ENCODE results near the gene PSMD3.
"Not testable (repeated sequence)": the region's sequence is repeated elsewhere in the genome, so short reads cannot be mapped to it uniquely, and the experiment has no call there.

PSMD3 gene

GRCh38 chr17:39980351-39981206 is at the start of gene PSMD3:
TSS of gene PSMD3 (plus strand) at chr17:39980807. CDS start at chr17:39980971, 164 bp downstream.
- DNase-seq, result peak; percentile 96 to 98

GRCh38 chr17:39933912-39934311 is 46.7 kb upstream of the PSMD3 start:
- no peak for DNase-seq

- no peak for DNase-seq
These were observed 46.3 kb upstream of the PSMD3 start for GRCh38 chr17:39934324-39934723.

DNA sequence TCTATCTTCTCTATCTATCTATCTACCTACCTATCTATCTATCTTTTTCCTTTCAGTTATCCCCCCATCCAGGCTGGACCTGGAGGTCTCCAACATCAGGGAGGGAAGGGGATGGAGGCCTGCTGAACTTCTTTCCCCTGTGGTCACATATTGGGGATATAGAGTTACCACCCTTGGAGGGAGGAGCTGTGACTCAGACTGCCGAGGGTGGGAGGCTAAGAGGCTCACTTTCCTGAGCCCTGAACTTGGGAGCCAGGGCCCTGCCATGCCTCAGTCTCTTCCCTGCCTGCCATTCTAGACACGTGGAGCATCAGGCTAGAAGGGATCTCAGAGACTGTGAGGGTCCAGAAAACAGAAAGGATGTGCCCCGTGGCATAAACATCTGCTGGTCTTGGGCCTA is 44.7 kb upstream of the PSMD3 start:
- DNase-seq, result no peak

GRCh38 chr17:39937447-39937846 is 43.2 kb upstream of the PSMD3 start:
- DNase-seq, result no peak

DNA sequence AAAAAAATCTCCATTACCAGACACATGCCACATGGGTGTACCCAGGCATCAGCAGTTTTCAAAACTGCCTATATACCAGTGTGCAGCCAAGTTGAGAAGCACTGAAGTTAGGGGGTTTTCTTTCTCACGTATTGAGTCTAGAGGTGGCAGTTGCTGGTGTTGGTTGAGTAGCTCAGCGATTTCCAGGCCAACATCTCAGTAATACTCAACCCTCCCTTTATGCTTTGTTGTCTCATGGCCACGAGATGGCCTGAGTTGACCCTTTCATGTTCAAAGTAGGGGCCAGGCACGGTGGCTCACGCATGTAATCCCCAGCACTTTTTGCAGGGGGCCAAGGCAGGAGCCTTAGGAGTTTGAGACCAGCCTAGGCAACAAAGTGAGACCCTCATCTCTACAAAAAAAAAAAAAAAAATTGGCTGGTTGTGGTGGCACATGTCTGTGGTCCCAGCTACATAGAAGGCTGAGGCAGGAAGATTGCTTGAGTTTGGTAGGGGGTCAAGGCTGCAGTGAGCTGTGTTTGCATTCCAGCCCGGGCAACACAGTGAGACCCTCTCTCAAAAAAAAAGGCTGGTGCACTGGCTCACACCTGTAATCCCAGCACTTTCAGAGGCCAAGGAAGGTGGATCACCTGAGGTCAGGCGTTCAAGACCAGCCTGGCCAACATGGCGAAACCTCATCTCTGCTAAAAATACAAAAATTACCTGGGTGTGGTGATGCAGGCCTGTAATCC is 42.3 kb upstream of the PSMD3 start:
- DNase-seq, result no peak

- no peak for DNase-seq
These were observed 41.5 kb upstream of the PSMD3 start for GRCh38 chr17:39939106-39939505.

- peak; percentile 17 to 19 for DNase-seq
These were observed 40.8 kb upstream of the PSMD3 start for GRCh38 chr17:39939588-39940419.

DNA sequence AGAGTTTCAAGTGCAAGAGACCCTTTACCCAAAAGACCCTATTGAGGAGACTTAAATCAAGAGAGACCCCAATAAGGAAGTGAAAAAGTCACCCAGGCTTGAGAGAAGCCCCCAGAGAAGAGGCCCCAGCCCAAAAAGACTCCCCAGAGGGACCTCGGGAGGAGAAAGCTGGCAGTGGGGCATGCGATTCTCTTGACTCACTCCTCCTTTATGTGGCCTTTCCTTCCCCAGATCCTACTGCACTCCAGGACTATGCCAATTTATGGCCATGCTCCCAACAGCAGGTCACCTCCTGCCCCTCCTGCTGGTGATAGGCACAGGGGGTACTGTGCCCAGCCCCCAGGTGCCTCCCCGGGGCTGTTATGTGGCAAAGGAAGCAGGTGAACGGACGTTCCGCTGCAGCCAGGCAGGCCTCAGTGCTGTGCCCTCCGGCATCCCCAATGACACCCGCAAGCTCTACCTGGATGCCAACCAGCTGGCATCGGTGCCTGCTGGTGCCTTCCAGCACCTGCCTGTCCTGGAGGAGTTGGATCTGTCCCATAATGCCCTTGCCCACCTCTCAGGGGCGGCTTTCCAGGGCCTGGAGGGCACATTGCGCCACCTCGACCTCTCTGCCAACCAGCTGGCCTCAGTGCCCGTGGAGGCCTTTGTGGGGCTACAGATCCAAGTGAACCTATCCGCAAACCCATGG is 36.8 kb upstream of the PSMD3 start:
- DNase-seq, result no peak

DNA sequence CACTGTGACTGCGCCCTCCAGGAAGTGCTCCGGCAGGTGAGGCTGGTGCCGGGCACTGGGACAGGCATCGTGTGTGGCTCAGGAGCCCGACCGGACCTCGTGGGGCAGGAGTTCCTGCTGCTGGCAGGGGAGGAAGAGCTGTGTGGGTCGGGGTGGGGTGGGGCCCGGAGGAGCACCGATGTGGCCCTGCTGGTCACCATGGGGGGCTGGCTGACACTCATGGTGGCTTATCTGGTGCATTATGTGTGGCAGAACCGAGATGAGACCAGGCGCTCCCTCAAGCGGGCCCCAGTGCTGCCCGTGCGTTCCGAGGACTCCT is 36.3 kb upstream of the PSMD3 start:
- no peak for DNase-seq

DNA sequence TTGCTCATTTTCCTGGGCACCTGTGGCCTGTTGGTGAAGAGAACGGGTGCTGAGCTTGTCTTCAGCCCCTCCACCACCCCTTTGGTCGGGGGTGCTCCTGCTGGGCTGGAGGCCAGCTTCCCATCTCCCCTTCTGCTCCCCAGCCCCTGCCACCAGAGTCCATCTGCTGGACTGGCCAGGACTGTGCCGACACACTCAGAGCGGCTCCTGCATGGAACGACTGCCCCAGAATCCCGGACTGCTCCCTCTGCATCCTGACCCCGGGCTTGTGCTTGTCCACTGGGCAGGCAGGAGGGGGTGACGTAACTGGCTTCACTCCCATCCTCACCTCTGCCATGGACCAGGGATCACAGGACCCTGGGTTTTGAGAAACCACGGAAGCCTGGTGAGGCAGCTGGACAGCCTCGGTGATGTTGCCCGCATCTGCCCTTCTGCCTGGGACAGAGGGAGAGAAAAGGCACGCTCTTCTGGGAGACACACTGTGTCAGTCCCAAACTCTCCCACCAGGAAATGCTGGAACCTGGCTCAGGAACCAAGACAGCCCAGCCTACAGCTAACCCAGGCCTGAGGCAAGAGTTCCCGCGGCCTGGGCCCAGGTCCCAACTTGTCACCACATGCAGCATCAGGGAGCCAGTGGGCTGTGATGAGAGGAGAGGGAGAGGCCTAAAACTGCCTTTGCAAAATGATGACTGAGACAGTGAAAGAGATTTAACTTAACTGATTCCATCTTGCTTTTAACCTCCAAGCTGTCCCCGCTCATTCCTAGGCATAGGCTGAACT is 33.9 kb upstream of the PSMD3 start:
- no peak for DNase-seq

GRCh38 chr17:39948489-39948828 is 32.1 kb upstream of the PSMD3 start:
- not testable (repeated sequence) for DNase-seq

- no peak for DNase-seq
These were observed 31.6 kb upstream of the PSMD3 start for GRCh38 chr17:39949028-39949427.

DNA sequence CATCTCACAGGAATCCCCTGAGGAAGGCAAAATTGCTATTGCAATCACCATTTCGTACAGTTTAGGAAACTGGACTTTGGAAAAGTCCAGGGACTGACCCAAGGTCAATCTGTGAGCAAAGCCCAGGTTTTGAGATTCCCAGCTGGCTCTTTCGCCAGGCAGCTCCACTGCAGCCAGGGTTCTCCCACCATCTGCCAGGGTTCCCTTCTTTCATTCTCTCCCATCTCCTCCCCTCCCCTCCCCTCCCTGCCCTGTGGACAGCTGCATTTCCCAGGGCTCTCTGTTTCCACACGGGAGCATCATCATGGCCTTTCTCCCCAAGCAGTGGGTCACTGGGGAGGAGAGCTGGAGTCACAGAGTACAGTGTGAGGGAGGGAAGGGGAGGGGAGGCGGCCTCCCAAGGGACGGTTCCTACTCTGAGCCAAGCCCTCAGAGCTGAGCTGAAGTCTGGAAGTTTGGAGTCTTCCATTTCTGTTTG is 29.7 kb upstream of the PSMD3 start:
- no peak for DNase-seq

DNA sequence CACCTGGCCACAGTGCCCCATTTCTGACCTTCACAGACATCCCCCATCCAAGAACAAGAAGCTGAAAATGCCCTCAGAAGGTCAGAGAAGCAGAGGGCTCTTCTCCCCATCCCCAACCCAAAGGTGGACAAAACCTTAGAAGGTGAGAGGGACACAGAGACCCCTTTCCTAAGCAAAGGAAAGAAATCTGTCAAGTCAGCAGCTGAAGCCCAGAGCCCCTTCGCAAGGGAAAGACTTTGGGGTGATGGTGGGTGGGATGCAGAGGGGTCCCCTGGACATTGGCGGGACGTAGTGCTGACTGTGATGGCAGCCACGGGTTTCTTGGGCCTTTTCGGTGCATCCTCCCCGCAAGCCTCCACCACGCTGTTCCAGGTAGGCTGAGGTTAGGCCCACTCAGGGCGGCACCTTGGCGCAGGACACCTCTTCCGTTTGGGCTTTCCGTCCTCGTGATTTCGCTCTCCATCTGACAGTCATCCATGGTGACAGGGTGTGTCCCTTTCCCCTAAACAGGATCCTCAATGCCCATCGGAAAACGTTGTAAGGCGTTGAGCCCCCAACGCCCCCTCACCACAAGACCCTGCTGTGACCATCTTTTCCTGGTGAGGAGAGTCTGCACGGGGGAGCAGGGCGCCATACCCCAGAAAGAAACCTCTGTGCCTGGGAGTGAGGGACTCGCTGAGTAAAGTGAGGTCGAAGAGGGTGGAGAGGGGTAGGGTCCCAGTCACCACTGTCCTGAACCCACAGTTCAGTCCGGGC is 28.5 kb upstream of the PSMD3 start:
- DNase-seq, result no peak

DNA sequence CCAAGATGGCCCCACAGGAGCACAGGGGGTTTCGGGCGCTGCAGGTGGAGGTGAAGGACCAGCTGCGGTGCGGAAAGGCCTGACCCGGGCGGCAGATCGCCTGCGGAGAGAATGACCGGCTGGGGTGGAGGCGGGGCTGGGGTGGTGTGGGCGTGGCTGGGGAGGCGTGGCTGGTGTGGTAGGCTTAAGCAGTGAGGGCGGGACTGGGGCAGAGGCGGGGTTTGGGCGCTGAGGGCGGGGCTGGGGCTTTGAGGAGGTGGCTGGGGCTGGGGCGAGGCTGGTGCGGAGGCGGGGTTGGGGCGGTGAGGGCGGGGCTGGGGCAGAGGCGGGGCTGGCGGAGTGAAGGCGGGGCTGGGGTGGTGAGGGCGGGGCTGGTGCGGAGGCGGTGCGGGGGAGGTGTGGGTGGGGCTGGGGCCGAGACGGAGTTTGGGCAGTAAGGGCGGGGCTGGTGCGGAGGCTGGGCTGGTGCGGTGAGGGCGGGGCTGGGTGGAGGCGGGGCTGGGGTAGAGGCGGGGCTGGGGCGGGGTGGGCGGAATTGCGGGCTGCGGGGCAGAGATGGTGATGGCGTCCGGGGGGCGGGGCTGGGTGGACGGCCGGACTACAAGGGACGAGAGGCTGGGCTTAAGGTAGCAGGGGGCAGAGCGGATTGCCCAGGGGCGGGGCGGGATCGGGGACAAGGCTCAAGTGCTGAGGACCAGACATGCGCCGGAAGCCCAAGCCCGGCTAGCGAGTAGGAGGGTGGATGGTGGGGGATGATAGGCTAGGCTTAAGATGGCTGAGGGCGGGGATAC is 27.7 kb upstream of the PSMD3 start:
- peak; percentile 95 to 96 for DNase-seq

- no peak for DNase-seq
These were observed 27.1 kb upstream of the PSMD3 start for GRCh38 chr17:39953471-39953888.

DNA sequence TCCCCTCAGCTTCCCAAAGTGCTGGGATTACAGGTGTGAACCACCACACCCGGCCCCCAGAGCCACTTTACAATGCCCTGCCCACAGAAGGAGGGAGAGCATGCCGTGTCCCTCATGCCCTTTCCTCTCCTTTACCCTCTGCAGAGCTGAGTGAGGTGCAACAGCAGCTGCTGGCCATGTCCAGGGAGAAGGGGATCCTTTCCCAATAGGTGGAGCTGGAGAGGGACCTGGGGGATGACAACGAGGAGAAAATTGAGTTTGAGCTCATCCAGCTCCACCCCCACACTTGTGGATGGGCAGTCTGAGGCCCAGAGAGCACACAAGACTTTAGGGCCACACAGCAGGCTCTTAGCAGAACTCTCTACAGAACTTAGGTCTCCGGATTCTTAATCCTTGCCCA is 25.7 kb upstream of the PSMD3 start:
- DNase-seq, result no peak

DNA sequence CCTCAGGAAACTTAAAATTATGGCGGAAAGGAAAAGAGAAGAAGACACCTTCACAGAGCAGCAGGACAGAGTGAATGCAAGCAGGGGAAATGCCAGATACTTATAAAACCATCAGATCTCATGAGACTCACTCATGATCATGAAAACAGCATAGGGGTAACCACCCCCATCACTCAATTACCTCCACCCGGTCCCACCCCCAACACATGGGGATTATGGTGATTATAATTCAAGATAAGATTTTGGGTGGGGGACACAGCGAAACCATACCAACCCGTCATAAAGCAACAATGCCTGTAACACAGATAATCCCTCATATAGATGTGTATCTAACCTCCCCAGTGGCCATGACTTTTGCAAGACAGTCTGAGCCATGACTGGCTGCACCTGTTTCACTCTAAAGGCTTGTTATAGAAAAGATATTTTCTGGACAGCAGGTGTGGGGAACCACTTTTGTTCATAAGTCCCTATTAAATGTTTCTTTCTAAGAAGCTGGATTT is 24.8 kb upstream of the PSMD3 start:
- DNase-seq, result no peak

GRCh38 chr17:39960524-39961041 is 20.0 kb upstream of the PSMD3 start:
- no peak for DNase-seq

All from activated CD4-positive, alpha-beta T cell treated with anti-CD3 and anti-CD28 coated beads for 4 hours (primary cell).